Measurements from ENCODE around the gene SGCD. TPM values are rescaled to one million over a fixed set of nuclear protein-coding genes. Genes with fewer than 3 reads are reported as not detected.

Gene SGCD
- total RNA-seq, 1 donor from 2014 or later = 7.5 TPM

DNA sequence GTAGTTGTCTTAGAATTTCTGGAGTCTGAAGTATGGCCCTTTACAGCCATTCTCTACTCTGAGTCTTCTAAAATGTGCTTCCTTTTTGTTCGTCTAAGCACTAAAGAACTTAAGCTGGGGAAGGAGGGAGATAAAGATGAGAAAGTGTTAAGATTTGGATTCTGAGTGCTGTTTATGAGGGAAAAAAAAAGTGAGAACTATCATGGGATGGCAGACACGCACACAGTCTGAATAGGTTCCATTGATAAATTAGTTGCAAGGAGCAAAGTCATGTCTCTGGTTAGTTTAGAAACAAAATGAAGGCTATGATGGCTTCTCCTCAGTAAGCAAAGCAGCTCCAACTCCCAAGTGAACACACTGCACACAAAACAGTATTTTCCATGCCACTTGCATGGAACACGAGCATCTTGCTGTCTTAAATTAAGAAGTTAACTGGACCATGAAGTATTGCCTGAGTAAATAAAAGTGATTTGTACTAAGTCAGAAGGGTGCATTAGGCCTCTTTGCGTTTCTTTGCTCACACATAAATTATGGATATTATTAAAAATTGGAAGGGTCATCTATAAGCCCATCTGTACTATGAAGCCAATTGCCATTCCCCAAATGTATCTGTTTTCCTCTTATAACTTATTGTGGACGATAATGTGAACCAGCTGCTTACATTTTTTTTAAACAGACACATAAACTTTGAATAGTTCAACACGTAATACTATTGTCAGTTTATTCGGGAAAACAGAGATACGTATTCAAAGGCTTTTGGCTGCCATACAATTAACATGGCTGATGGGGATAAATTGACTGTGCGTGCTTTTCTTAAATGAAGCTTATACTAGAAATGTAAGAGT lies 199.3 kb downstream of the SGCD start:
- intact Hi-C loops (cut with DNase I) = no loop called here
- TF ChIP-seq, protein P1, sequence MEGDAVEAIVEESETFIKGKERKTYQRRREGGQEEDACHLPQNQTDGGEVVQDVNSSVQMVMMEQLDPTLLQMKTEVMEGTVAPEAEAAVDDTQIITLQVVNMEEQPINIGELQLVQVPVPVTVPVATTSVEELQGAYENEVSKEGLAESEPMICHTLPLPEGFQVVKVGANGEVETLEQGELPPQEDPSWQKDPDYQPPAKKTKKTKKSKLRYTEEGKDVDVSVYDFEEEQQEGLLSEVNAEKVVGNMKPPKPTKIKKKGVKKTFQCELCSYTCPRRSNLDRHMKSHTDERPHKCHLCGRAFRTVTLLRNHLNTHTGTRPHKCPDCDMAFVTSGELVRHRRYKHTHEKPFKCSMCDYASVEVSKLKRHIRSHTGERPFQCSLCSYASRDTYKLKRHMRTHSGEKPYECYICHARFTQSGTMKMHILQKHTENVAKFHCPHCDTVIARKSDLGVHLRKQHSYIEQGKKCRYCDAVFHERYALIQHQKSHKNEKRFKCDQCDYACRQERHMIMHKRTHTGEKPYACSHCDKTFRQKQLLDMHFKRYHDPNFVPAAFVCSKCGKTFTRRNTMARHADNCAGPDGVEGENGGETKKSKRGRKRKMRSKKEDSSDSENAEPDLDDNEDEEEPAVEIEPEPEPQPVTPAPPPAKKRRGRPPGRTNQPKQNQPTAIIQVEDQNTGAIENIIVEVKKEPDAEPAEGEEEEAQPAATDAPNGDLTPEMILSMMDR (IDR thresholded peaks at IDR 0.05) = no peak
- H3K27ac ChIP-seq = no peak overlapping the region
- DNase-seq (no peak), ATAC-seq (no peak)
- no peak overlapping the region for H3K4me3 ChIP-seq
- H3K4me1 ChIP-seq = no peaks in the 10 kb centered on the region
- no peaks in the 10 kb centered on the region for H3K36me3 ChIP-seq
- H3K9me3 ChIP-seq = peaks cover 3% of the 10 kb centered on the region
- no peaks in the 10 kb centered on the region for H3K27me3 ChIP-seq

DNA sequence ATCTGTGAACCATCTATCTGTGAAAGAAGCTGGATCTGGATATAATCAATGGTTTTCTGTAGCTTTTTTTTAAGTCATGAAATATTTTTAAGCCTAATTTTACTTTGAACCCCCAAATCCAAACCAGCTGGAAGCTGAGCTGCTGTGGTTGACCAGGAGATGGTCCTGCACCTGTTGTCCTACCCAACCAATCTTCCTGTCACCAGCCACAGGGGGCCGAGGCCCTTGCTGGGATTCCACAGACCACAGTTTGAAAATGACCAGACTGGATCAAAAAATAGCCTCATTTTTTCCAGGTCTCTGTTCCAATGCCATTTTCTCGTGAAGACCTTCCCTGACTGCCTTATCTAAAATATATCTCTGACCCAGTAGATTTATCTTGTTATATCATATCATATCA lies 200.6 kb downstream of the SGCD start:
- Histone ChIP-seq H3K36me3 (no peaks in the 10 kb centered on the region), H3K4me1 (no peaks in the 10 kb centered on the region), H3K27ac (no peak overlapping the region), H3K27me3 (no peaks in the 10 kb centered on the region), H3K4me3 (no peak overlapping the region), H3K9me3 (peaks cover 3% of the 10 kb centered on the region)
- intact Hi-C loops (cut with DNase I) = no loop called here
- TF ChIP-seq, protein P1 (IDR thresholded peaks at IDR 0.05) = no peak
- DNase-seq (no peak), ATAC-seq (no peak)

DNA sequence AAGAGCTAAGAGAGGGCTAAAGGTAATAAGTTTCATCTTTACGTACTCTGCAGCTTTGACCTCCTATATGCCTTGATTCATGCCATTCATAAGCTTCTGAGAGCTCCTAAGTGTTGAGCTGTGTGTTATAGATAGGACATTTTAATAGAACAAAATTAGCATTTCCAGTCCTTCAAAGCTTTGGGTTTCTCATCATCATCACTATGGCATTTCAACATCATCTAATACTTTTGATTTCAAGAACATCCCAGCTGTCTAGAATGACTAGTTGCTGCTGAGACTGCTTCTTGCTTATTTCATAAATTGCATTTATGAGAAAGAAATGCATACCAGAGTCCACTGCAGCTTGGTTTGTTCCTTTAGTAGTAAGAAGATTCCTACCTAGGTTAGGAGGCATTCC lies 201.7 kb downstream of the SGCD start:
- no peak for DNase-seq

DNA sequence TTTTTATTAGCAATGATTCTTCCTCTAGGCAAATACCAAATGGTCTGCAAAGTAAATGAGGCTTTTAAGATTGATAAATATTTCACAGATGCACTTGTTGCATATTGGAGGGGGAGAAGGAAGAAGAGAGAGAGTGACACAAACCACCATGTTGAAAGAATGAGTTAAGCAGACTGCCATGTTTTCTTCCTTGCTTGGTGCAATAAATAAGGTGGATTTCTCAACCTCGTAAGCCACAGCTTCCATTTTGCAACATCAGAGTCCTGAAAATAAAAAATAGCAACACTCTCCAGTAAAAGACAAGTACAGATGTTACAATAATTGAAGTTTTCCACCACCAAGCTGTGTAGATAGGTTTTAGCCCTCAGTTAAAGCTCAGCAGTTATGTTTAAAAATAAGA lies 202.9 kb downstream of the SGCD start:
- TF ChIP-seq, protein P1 (IDR thresholded peaks at IDR 0.05) = no peak
- H3K36me3 ChIP-seq = no peaks in the 10 kb centered on the region
- ATAC-seq (no peak), DNase-seq (no peak)
- intact Hi-C loops (cut with DNase I) = no loop called here
- H3K4me3 ChIP-seq = no peak overlapping the region
- no peaks in the 10 kb centered on the region for H3K4me1 ChIP-seq
- H3K9me3 ChIP-seq = peaks cover 3% of the 10 kb centered on the region
- H3K27ac ChIP-seq = no peak overlapping the region
- no peaks in the 10 kb centered on the region for H3K27me3 ChIP-seq

More for the DNA sequence above, 201.7 kb downstream of the SGCD start:
- Histone ChIP-seq H3K4me1 (no peaks in the 10 kb centered on the region), H3K9me3 (peaks cover 3% of the 10 kb centered on the region), H3K36me3 (no peaks in the 10 kb centered on the region), H3K4me3 (no peak overlapping the region), H3K27me3 (no peaks in the 10 kb centered on the region), H3K27ac (no peak overlapping the region)
- ATAC-seq = no peak
- TF ChIP-seq, protein P1 (IDR thresholded peaks at IDR 0.05) = no peak
- intact Hi-C loops (cut with DNase I) = no loop called here

DNA sequence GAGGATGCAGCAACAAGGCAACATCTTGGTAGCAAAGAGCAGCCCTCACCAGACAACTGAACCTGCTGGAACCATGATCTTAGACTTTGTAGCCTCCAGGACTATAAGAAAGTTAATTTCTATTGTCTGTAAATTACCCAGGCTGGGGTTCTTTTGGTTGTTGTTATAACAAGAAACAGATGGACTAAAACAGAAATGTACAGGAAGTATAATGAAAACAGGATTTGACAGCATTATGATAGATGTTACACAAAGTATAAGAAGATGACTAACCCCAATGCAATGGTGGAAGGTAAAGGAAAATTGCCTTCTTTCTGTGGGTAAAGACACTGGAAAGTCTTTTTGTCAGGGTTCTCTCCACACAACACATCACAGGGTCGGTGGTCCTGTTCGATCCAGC lies 204.2 kb downstream of the SGCD start:
- Histone ChIP-seq H3K9me3 (no peaks in the 10 kb centered on the region), H3K27ac (no peak overlapping the region), H3K27me3 (no peaks in the 10 kb centered on the region), H3K4me1 (no peaks in the 10 kb centered on the region), H3K4me3 (no peak overlapping the region), H3K36me3 (no peaks in the 10 kb centered on the region)
- ATAC-seq = no peak
- intact Hi-C loops (cut with DNase I) = no loop called here
- TF ChIP-seq, protein P1 (IDR thresholded peaks at IDR 0.05) = no peak
- DNase-seq = no peak

Measured in upper lobe of right lung (tissue), 1 donor.